K562 (cell line): Measurements from ENCODE around the gene SMAD4. TPM values are rescaled to one million over a fixed set of nuclear protein-coding genes. Genes with fewer than 3 reads are reported as not detected.

Experiments
- ATAC-seq: fragments of 200-7000 bp; cut with Tn5 transposase; 3 replicates; pipeline ENCODE4 v1.9.1; 2020; ENCODE audit warnings: moderate library complexity
- BruUV-seq: library from RNA; stranded (reverse); fragments of 400-500 nt; replicated peaks from 2 replicates; lab custom pipeline; 2021; lab: Mats Ljungman, UMichigan
- CTCF ChIA-PET: fragments of 300-600 bp; formaldehyde crosslinking; extraction: SDS; loops from one replicate; lab custom pipeline; 2021; ENCODE audit warnings: low intra/inter-chr PET ratio; lab: Yijun Ruan, JAX
- POLR2A ChIA-PET: fragments of 300-600, 350-650 bp; sonication (Branson Sonifier 250); formaldehyde crosslinking; extraction: SDS; loops from one replicate; lab custom pipeline; 2021; ENCODE audit warnings: antibody characterized with exemption, inconsistent platforms; lab: Yijun Ruan, JAX
- DNase-seq, 4 experiments: peaks; one replicate each; pipeline versions ENCODE4 v3.0.0 to v3.0.0-alpha.2; 2011 to 2018; ENCODE audit warnings: low spot score in 3 of 4, mixed read lengths in 3 of 4; ENCODE audit errors: extremely low read depth in 1 of 4
- FAIRE-seq: peaks from 2 replicates; lab custom pipeline; 2011; peaks lifted over from hg19 to GRCh38; lab: Jason Lieb, UNC
- H2AFZ ChIP-seq: 2 replicates; pipeline ENCODE4 v1.6.0; 2011; ENCODE audit warnings: low read depth, low read length, control low read depth, inconsistent platforms
- H3K27ac ChIP-seq: fragments of 200-600 bp; 3 replicates; pipeline ENCODE4 v1.8.0; 2011; ENCODE audit warnings: low read depth, mild to moderate bottlenecking, control low read depth, inconsistent platforms, low read length, moderate library complexity, mixed read lengths; ENCODE audit errors: extremely low read depth
- H3K27me3 ChIP-seq, 2 experiments: fragments of 300-600 bp in 1 of 2; 2 replicates in 1 of 2; 3 replicates in 1 of 2; pipeline versions ENCODE4 v1.6.0 to v1.8.0; 2011; ENCODE audit warnings: inconsistent platforms in 2 of 2, low read length in 2 of 2, mild to moderate bottlenecking in 1 of 2, mixed read lengths in 1 of 2, moderate library complexity in 1 of 2; ENCODE audit not compliant: control insufficient read depth in 2 of 2, insufficient read depth in 2 of 2
- H3K36me3 ChIP-seq: fragments of 300-600 bp; 3 replicates; pipeline ENCODE4 v1.8.0; 2011; ENCODE audit warnings: mild to moderate bottlenecking, low read length, inconsistent platforms; ENCODE audit not compliant: control insufficient read depth, insufficient read depth
- H3K4me1 ChIP-seq, 2 experiments: fragments of 200-600 bp in 1 of 2; replicated peaks in 1 of 2; 2 replicates in 1 of 2; 3 replicates in 1 of 2; pipeline versions ENCODE4 v1.5.1 to v1.8.0; 2011; ENCODE audit warnings: inconsistent platforms in 2 of 2, low read length in 2 of 2, mild to moderate bottlenecking in 1 of 2, mixed read lengths in 1 of 2, moderate library complexity in 1 of 2; ENCODE audit not compliant: control insufficient read depth in 2 of 2, insufficient read depth in 2 of 2
- H3K4me2 ChIP-seq: 2 replicates; pipeline ENCODE4 v1.6.1; 2011; ENCODE audit warnings: low read length, control low read depth, inconsistent platforms, mixed read lengths; ENCODE audit not compliant: insufficient read depth
- H3K4me3 ChIP-seq: fragments of 200-600 bp; sonication (generic), shearing (Covaris generic); 2 replicates; pipeline ENCODE4 v1.5.1; 2016; ENCODE audit warnings: control low read depth, inconsistent platforms
- H3K79me2 ChIP-seq: fragments of 200-600 bp; 3 replicates; pipeline ENCODE4 v1.8.0; 2011; ENCODE audit warnings: low read length, inconsistent platforms; ENCODE audit not compliant: control insufficient read depth, insufficient read depth
- H3K9ac ChIP-seq, 2 experiments: 2 replicates each; pipeline versions ENCODE4 v1.6.0 to v1.6.1; 2011; ENCODE audit warnings: low read depth in 2 of 2, low read length in 2 of 2, control low read depth in 1 of 2, inconsistent platforms in 1 of 2, mild to moderate bottlenecking in 1 of 2, mixed read lengths in 1 of 2; ENCODE audit not compliant: insufficient read depth in 1 of 2
- H3K9me1 ChIP-seq: one replicate; pipeline ENCODE4 v1.6.0; 2011; ENCODE audit warnings: inconsistent platforms, mild to moderate bottlenecking, low read length, moderate library complexity; ENCODE audit not compliant: control insufficient read depth, insufficient read depth
- H3K9me3 ChIP-seq: replicated peaks from 2 replicates; pipeline ENCODE4 v1.5.1; 2011; ENCODE audit warnings: low read depth, low read length, inconsistent platforms; ENCODE audit not compliant: control insufficient read depth, insufficient read depth
- H4K20me1 ChIP-seq: replicated peaks from 2 replicates; pipeline ENCODE4 v1.6.1; 2011; ENCODE audit warnings: low read length, inconsistent platforms, mixed read lengths; ENCODE audit not compliant: control insufficient read depth, insufficient read depth
- CCAR2 ChIP-seq: fragments of 200-400 bp; formaldehyde crosslinking; IDR thresholded peaks from 2 replicates; pipeline ENCODE4 v1.6.1; 2017; ENCODE audit warnings: mild to moderate bottlenecking, low read depth, low read length
- CTBP1 ChIP-seq: fragments of 450-650 bp; IDR thresholded peaks from 2 replicates; pipeline ENCODE4 v1.6.1; 2016; ENCODE audit warnings: borderline replicate concordance
- MCM3 ChIP-seq: fragments of 450-650 bp; IDR thresholded peaks from 2 replicates; pipeline ENCODE4 v1.6.1; 2016
- NEUROD1 ChIP-seq: fragments of 150-350 bp; IDR thresholded peaks from 2 replicates; pipeline ENCODE4 v1.6.1; 2014; ENCODE audit warnings: borderline replicate concordance, low read length, low read depth; ENCODE audit not compliant: partially characterized antibody
- SAFB2 ChIP-seq: fragments of 200-400 bp; formaldehyde crosslinking; IDR thresholded peaks from 2 replicates; pipeline ENCODE4 v1.6.1; 2018; ENCODE audit warnings: borderline replicate concordance, low read length, low read depth, moderate library complexity; ENCODE audit not compliant: severe bottlenecking
- STAT6 ChIP-seq: sonication (generic); formaldehyde crosslinking; IDR thresholded peaks from 2 replicates; pipeline ENCODE4 v1.8.1; 2023; ENCODE audit warnings: mild to moderate bottlenecking, missing genetic modification reagents
- ZNF436 ChIP-seq: fragments of 250-450, 450-650 bp; sonication (Bioruptor Pico); formaldehyde crosslinking; IDR thresholded peaks from 2 replicates; pipeline ENCODE4 v1.7.0; 2020; ENCODE audit warnings: mild to moderate bottlenecking
- ZNF445 ChIP-seq: fragments of 250-450 bp; sonication (Bioruptor Pico); IDR thresholded peaks from 2 replicates; pipeline ENCODE4 v1.4.0; 2020; ENCODE audit warnings: low read depth, mild to moderate bottlenecking, moderate library complexity
- ZZZ3 ChIP-seq: fragments of 450-650 bp; IDR thresholded peaks from 2 replicates; pipeline ENCODE4 v1.6.1; 2016; ENCODE audit warnings: antibody characterized with exemption, mild to moderate bottlenecking, moderate library complexity
- WGBS: fragments of 100-300 bp; shearing (Covaris generic); methylation state at CpG from one replicate; pipeline ENCODE4 v1.1.6; 2016; ENCODE audit warnings: low coverage, mixed read lengths; ENCODE audit not compliant: insufficient coverage; ENCODE audit errors: missing lambda C conversion rate; 5-methylcytosine and 5-hydroxymethylcytosine counted together
- in situ Hi-C: fragments of 300-500 bp; cut with MboI; formaldehyde crosslinking; loops from 4 replicates; pipeline ENCODE4 v1.15.0; 2018; ENCODE audit warnings: inconsistent platforms, mixed read lengths
- intact Hi-C: fragments of 100-400 bp; cut with micrococcal nuclease; formaldehyde crosslinking; loops from 2 replicates; pipeline ENCODE4 v1.14.2; 2022
- polyA plus RNA-seq, 8 experiments: library from polyadenylated mRNA; depleted of rRNA in 4 of 8; stranded (reverse) in 5 of 8; unstranded in 3 of 8; fragments of >200 nt; fragmentation: Nextera tagmentation in 2 of 8; fragmentation: Illumina TruSeq in 1 of 8; extraction: Ambion mirVana in 2 of 8; extraction: Trizol in 1 of 8; gene quantifications; 2 replicates each; pipeline versions ENCODE4 v1.2.1 to v1.2.3, GENCODE V29; 2011 to 2014; ENCODE audit warnings: inconsistent platforms in 1 of 8, missing spikeins in 1 of 8
- total RNA-seq, 7 experiments: library from RNA; depleted of rRNA in 6 of 7; stranded (reverse); fragments of >200 nt in 6 of 7; fragmentation: Illumina TruSeq in 2 of 7; extraction: Trizol in 2 of 7; gene quantifications; 2 replicates each; pipeline versions ENCODE4 v1.2.1 to v1.2.3, GENCODE V29; 2011 to 2021; ENCODE audit warnings: low replicate concordance in 1 of 7
- TF ChIP-seq, protein P1 (sequence below): fragments of 450-650 bp; formaldehyde crosslinking; IDR thresholded peaks from 2 replicates; pipeline ENCODE4 v1.4.0; 2020; ENCODE audit warnings: mild to moderate bottlenecking, moderate library complexity
- TF ChIP-seq, protein P2 (sequence below): fragments of 250-450 bp; sonication (Bioruptor Pico); IDR thresholded peaks from 2 replicates; pipeline ENCODE4 v1.8.0; 2021; ENCODE audit warnings: mild to moderate bottlenecking, moderate library complexity
- TF ChIP-seq, protein P3 (sequence below): fragments of 450-650 bp; IDR thresholded peaks from 2 replicates; pipeline ENCODE4 v1.6.1; 2016; ENCODE audit warnings: mild to moderate bottlenecking
- TF ChIP-seq, protein P4 (sequence below): sonication (generic); IDR thresholded peaks from 2 replicates; pipeline ENCODE4 v1.6.1; 2016

Gene SMAD4
- total and polyA plus RNA-seq, 9 of the 15 experiments (the other 6 are each of a cell fraction or from before 2014, with no cell fraction given): 5.7 to 55.0 (median 39.4) TPM

DNA sequence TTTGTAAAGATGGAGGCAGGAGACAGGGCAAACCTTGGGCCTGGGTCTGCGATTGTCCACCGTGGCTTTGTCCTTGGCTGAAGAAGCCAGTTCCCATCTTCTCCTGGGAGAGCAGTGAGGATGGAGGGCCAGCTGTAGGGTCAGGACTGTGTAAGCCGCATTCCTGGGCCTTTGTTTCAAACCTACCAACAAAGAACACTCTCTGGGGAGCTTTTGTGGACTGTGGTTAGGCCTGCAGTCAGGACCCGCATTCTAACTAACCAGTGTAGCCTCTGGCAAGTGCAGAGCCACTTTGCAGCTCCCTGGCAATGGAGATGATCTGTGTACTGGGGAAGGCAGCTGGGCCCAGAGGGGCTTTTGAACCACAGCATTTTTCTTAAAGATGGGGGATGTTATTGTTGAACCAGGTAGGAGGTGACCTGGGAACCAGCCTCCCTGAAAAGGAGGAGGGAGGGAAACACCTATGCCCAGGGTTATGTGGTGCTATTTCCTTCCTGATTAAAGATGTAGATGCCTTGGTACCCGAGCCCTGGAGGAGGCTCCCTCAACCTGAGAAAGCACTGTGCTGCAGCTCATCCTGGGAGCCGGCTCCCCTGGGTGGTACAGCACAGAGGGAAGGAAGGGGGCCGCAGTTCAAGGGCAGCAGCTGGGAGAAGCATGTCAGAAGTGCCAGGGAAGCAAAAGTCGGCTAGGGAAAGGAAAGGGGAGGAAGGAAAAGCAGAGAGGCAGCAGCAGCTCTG lies 12.7 kb upstream of the SMAD4 start:
- no peaks in the 10 kb centered on the region for H3K4me1 ChIP-seq
- H2AFZ ChIP-seq: no peak overlapping the region
- no peaks in the 10 kb centered on the region for H3K9me3 ChIP-seq
- H3K27me3 ChIP-seq: no peaks in the 10 kb centered on the region
- no peaks in the 10 kb centered on the region for H3K36me3 ChIP-seq
- H3K4me2 ChIP-seq: no peak overlapping the region
- intact Hi-C loops (no loop called here), in situ Hi-C loops (no loop called here)
- no peak overlapping the region for H3K9ac ChIP-seq
- BruUV-seq: no TSS peak
- WGBS: 37% methylated on average over 6 of the region's 8 CpGs
- H3K9me1 ChIP-seq: no peaks in the 10 kb centered on the region
- H3K79me2 ChIP-seq: no peaks in the 10 kb centered on the region
- ATAC-seq (no peak), DNase-seq (no peak), FAIRE-seq (no peak)
- no peak overlapping the region for H3K4me3 ChIP-seq
- no peaks in the 10 kb centered on the region for H4K20me1 ChIP-seq
- CTCF ChIA-PET: no interaction called here
- POLR2A ChIA-PET: interaction anchor here (1.0 kb wide), 1 partner anchor 10 kb away, joined by 4 read pairs; no protein-coding TSS in a partner anchor
- H3K27ac ChIP-seq: no peak overlapping the region
- TF ChIP-seq ZZZ3 (no peak), ZNF445 (CRISPR knock-in tag) (no peak), ZNF436 (CRISPR knock-in tag) (no peak), SAFB2 (no peak), STAT6 (CRISPR knock-in tag) (no peak), MCM3 (no peak), CTBP1 (no peak), CCAR2 (no peak), NEUROD1 (no peak)
- TF ChIP-seq, protein P1, sequence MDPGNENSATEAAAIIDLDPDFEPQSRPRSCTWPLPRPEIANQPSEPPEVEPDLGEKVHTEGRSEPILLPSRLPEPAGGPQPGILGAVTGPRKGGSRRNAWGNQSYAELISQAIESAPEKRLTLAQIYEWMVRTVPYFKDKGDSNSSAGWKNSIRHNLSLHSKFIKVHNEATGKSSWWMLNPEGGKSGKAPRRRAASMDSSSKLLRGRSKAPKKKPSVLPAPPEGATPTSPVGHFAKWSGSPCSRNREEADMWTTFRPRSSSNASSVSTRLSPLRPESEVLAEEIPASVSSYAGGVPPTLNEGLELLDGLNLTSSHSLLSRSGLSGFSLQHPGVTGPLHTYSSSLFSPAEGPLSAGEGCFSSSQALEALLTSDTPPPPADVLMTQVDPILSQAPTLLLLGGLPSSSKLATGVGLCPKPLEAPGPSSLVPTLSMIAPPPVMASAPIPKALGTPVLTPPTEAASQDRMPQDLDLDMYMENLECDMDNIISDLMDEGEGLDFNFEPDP (CRISPR knock-in tag): no peak
- TF ChIP-seq, protein P2, sequence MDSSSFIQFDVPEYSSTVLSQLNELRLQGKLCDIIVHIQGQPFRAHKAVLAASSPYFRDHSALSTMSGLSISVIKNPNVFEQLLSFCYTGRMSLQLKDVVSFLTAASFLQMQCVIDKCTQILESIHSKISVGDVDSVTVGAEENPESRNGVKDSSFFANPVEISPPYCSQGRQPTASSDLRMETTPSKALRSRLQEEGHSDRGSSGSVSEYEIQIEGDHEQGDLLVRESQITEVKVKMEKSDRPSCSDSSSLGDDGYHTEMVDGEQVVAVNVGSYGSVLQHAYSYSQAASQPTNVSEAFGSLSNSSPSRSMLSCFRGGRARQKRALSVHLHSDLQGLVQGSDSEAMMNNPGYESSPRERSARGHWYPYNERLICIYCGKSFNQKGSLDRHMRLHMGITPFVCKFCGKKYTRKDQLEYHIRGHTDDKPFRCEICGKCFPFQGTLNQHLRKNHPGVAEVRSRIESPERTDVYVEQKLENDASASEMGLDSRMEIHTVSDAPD: no peak
- TF ChIP-seq, protein P3, sequence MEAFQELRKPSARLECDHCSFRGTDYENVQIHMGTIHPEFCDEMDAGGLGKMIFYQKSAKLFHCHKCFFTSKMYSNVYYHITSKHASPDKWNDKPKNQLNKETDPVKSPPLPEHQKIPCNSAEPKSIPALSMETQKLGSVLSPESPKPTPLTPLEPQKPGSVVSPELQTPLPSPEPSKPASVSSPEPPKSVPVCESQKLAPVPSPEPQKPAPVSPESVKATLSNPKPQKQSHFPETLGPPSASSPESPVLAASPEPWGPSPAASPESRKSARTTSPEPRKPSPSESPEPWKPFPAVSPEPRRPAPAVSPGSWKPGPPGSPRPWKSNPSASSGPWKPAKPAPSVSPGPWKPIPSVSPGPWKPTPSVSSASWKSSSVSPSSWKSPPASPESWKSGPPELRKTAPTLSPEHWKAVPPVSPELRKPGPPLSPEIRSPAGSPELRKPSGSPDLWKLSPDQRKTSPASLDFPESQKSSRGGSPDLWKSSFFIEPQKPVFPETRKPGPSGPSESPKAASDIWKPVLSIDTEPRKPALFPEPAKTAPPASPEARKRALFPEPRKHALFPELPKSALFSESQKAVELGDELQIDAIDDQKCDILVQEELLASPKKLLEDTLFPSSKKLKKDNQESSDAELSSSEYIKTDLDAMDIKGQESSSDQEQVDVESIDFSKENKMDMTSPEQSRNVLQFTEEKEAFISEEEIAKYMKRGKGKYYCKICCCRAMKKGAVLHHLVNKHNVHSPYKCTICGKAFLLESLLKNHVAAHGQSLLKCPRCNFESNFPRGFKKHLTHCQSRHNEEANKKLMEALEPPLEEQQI: no peak
- TF ChIP-seq, protein P4, sequence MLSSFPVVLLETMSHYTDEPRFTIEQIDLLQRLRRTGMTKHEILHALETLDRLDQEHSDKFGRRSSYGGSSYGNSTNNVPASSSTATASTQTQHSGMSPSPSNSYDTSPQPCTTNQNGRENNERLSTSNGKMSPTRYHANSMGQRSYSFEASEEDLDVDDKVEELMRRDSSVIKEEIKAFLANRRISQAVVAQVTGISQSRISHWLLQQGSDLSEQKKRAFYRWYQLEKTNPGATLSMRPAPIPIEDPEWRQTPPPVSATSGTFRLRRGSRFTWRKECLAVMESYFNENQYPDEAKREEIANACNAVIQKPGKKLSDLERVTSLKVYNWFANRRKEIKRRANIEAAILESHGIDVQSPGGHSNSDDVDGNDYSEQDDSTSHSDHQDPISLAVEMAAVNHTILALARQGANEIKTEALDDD: no peak
